ENCODE data around the gene CACNG5. TPM values are rescaled to one million over a fixed set of nuclear protein-coding genes. Genes with fewer than 3 reads are reported as not detected.

Gene CACNG5
- total and polyA plus RNA-seq, 2 donors (not counting 1 experiment from before 2014, with no cell fraction given): not detected

DNA sequence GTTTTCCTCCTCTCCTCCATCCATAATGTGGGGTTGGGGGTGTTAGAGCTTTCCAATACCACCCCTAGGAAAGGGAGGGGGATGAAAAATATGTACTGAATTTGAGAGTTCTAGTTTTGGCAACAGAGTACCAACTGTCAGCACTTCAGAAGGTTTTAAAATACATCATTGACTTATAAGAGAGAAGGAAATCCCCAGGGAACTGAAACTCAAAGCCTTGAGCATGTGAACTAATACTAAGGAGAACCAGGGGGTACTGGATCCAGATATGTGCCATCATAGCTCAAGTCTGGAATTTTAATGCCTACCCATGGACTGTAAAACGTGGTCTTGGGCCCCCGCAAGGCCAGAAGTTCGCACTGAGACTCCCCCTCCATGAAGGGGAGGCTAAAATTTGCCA lies 15.8 kb downstream of the CACNG5 start:
- Histone ChIP-seq H3K27ac (ENCODE audit: insufficient read depth, low read length) (no peak overlapping the region), H3K4me1 (ENCODE audit: control insufficient read depth, extremely low read depth, insufficient read depth, low read length) (no peaks in the 10 kb centered on the region), H3K4me2 (ENCODE audit: extremely low read depth, insufficient read depth, low read length) (no peak overlapping the region), H4K20me1 (ENCODE audit: control insufficient read depth, extremely low read depth, insufficient read depth, low read length) (no peaks in the 10 kb centered on the region), H2AFZ (ENCODE audit: low read length) (no peak overlapping the region), H3K79me2 (ENCODE audit: control insufficient read depth, insufficient read depth, low read length) (no peaks in the 10 kb centered on the region), H3K27me3 (ENCODE audit: control insufficient read depth, insufficient read depth, low read length) (no peaks in the 10 kb centered on the region), H3K36me3 (ENCODE audit: control insufficient read depth, insufficient read depth, low read length) (no peaks in the 10 kb centered on the region), H3K9ac (ENCODE audit: insufficient read depth, low read length) (no peak overlapping the region), H3K4me3 (replicated peaks in 1 of 4; ENCODE audit: control extremely low read depth in 1 of 4, insufficient read depth in 1 of 4, low read depth in 3 of 4, low read length in 4 of 4) (no peak overlapping the region), H3K9me3 (ENCODE audit: control insufficient read depth, insufficient read depth, low read depth, low read length) (no peaks in the 10 kb centered on the region)
- TF ChIP-seq EZH2 (IDR thresholded peaks at IDR 0.05; ENCODE audit: low read length, missing control alignments): no peak
- TF ChIP-seq, protein P1, sequence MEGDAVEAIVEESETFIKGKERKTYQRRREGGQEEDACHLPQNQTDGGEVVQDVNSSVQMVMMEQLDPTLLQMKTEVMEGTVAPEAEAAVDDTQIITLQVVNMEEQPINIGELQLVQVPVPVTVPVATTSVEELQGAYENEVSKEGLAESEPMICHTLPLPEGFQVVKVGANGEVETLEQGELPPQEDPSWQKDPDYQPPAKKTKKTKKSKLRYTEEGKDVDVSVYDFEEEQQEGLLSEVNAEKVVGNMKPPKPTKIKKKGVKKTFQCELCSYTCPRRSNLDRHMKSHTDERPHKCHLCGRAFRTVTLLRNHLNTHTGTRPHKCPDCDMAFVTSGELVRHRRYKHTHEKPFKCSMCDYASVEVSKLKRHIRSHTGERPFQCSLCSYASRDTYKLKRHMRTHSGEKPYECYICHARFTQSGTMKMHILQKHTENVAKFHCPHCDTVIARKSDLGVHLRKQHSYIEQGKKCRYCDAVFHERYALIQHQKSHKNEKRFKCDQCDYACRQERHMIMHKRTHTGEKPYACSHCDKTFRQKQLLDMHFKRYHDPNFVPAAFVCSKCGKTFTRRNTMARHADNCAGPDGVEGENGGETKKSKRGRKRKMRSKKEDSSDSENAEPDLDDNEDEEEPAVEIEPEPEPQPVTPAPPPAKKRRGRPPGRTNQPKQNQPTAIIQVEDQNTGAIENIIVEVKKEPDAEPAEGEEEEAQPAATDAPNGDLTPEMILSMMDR (conservative IDR thresholded peaks at IDR 0.05 in 1 of 2, IDR thresholded peaks at IDR 0.05 in 1 of 2; ENCODE audit: low read depth in 1 of 2, low read length in 2 of 2): no peak
- no peak for DNase-seq (ENCODE audit: low read depth in 2 of 2)

GRCh38 chr17:66855204-66855603 lies 20.3 kb downstream of the CACNG5 start:
- H4K20me1 ChIP-seq (ENCODE audit: control insufficient read depth, extremely low read depth, insufficient read depth, low read length): no peaks in the 10 kb centered on the region
- H3K9me3 ChIP-seq (ENCODE audit: control insufficient read depth, insufficient read depth, low read depth, low read length): no peaks in the 10 kb centered on the region
- no peaks in the 10 kb centered on the region for H3K36me3 ChIP-seq (ENCODE audit: control insufficient read depth, insufficient read depth, low read length)
- DNase-seq (ENCODE audit: low read depth in 2 of 2): no peak
- H3K27ac ChIP-seq (ENCODE audit: insufficient read depth, low read length): no peak overlapping the region
- H3K4me2 ChIP-seq (ENCODE audit: extremely low read depth, insufficient read depth, low read length): no peak overlapping the region
- no peak overlapping the region for H2AFZ ChIP-seq (ENCODE audit: low read length)
- no peaks in the 10 kb centered on the region for H3K27me3 ChIP-seq (ENCODE audit: control insufficient read depth, insufficient read depth, low read length)
- no peak for TF ChIP-seq EZH2 (IDR thresholded peaks at IDR 0.05; ENCODE audit: low read length, missing control alignments)
- TF ChIP-seq, protein P1 (conservative IDR thresholded peaks at IDR 0.05 in 1 of 2, IDR thresholded peaks at IDR 0.05 in 1 of 2; ENCODE audit: low read depth in 1 of 2, low read length in 2 of 2): peak in 1 of 2 donors; percentile 34
- no peak overlapping the region for H3K4me3 ChIP-seq (replicated peaks in 1 of 4; ENCODE audit: control extremely low read depth in 1 of 4, insufficient read depth in 1 of 4, low read depth in 3 of 4, low read length in 4 of 4)
- no peaks in the 10 kb centered on the region for H3K4me1 ChIP-seq (ENCODE audit: control insufficient read depth, extremely low read depth, insufficient read depth, low read length)
- no peak overlapping the region for H3K9ac ChIP-seq (ENCODE audit: insufficient read depth, low read length)
- H3K79me2 ChIP-seq (ENCODE audit: control insufficient read depth, insufficient read depth, low read length): no peaks in the 10 kb centered on the region

DNA sequence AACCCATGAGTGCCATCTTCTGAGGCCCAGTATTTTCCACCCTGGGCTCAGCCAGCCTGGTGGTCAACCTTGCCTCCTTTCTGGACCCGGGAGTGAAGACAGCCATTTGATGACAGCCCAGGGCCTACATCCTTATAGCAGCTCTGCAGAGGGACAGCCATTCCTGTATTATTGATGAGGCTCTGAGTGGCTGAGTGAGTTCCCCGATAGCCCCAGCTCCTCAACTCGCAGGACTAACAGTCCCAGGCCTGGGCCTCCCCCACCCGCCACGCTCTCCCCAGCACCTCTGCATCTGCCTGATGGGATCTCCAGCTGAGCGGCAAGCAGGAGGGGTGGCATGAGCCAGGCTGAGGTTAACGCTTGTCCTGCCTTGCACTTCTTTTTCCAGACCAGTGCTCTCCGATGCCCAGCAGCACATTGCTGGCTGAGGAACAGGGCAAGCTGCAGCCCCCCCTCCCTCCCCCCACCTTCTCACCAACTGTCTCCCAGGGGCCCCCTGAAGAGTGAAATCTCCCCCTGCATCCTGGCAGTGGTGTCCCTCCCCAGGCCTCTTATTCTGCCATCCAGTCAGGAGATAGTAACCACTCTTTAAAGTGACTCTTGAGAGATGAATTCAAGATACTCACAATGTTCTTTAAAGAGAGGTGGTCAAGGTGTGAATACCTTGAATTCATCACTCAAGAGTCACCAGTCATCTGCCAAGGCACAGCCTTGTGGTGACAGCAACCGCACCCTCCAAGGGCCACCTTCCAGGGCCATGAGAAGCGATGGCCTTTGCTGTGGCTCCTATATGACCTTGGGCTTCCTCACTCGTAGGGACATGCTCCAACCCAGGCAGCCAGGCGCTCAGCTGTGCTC lies 23.5 kb downstream of the CACNG5 start:
- no peak for DNase-seq (ENCODE audit: low read depth in 2 of 2)
- H3K9ac ChIP-seq (ENCODE audit: insufficient read depth, low read length): no peak overlapping the region
- no peaks in the 10 kb centered on the region for H3K9me3 ChIP-seq (ENCODE audit: control insufficient read depth, insufficient read depth, low read depth, low read length)
- H3K4me3 ChIP-seq (replicated peaks in 1 of 4; ENCODE audit: control extremely low read depth in 1 of 4, insufficient read depth in 1 of 4, low read depth in 3 of 4, low read length in 4 of 4): no peak overlapping the region
- H4K20me1 ChIP-seq (ENCODE audit: control insufficient read depth, extremely low read depth, insufficient read depth, low read length): no peaks in the 10 kb centered on the region
- H3K27me3 ChIP-seq (ENCODE audit: control insufficient read depth, insufficient read depth, low read length): no peaks in the 10 kb centered on the region
- no peak overlapping the region for H3K4me2 ChIP-seq (ENCODE audit: extremely low read depth, insufficient read depth, low read length)
- no peaks in the 10 kb centered on the region for H3K79me2 ChIP-seq (ENCODE audit: control insufficient read depth, insufficient read depth, low read length)
- H3K36me3 ChIP-seq (ENCODE audit: control insufficient read depth, insufficient read depth, low read length): no peaks in the 10 kb centered on the region
- no peaks in the 10 kb centered on the region for H3K4me1 ChIP-seq (ENCODE audit: control insufficient read depth, extremely low read depth, insufficient read depth, low read length)
- H3K27ac ChIP-seq (ENCODE audit: insufficient read depth, low read length): no peak overlapping the region
- TF ChIP-seq, protein P1 (conservative IDR thresholded peaks at IDR 0.05 in 1 of 2, IDR thresholded peaks at IDR 0.05 in 1 of 2; ENCODE audit: low read depth in 1 of 2, low read length in 2 of 2): no peak
- TF ChIP-seq EZH2 (IDR thresholded peaks at IDR 0.05; ENCODE audit: low read length, missing control alignments): no peak
- no peak overlapping the region for H2AFZ ChIP-seq (ENCODE audit: low read length)

Data from fibroblast of lung (primary cell).